Left lung (tissue), 10 donors: ENCODE measurements around the gene PIK3R4. TPM values are rescaled to one million over a fixed set of nuclear protein-coding genes. Genes with fewer than 3 reads are reported as not detected.

Source experiments
- ATAC-seq: fragments of 200-7000 bp; cut with Tn5 transposase; one replicate; pipeline ENCODE4 v1.9.1; 2020; ENCODE audit warnings: moderate library complexity
- DNase-seq, 4 donors: peaks; one replicate each; pipeline ENCODE4 v3.0.0-alpha.2; 2013 to 2020
- H3K27ac ChIP-seq, 2 donors: fragments of 200-600 bp; sonication (generic) in 1 of 2; one replicate each; pipeline versions ENCODE4 v1.5.0 to v1.8.0; 2020 to 2021
- H3K27me3 ChIP-seq, 2 donors: fragments of 200-600 bp; sonication (generic) in 1 of 2; one replicate each; pipeline versions ENCODE4 v1.5.0 to v1.8.0; 2020 to 2021
- H3K36me3 ChIP-seq, 2 donors: fragments of 200-600 bp; sonication (generic) in 1 of 2; one replicate each; pipeline versions ENCODE4 v1.5.0 to v1.8.0; 2020 to 2021
- H3K4me1 ChIP-seq, 2 donors: fragments of 200-600 bp; one replicate each; pipeline ENCODE4 v1.8.0; 2021
- H3K4me3 ChIP-seq, 2 donors: fragments of 200-600 bp; sonication (generic) in 1 of 2; one replicate each; pipeline versions ENCODE4 v1.5.0 to v1.8.0; 2020 to 2021; ENCODE audit warnings: mild to moderate bottlenecking in 1 of 2
- H3K9me3 ChIP-seq, 2 donors: fragments of 200-600 bp; sonication (generic) in 1 of 2; one replicate each; pipeline versions ENCODE4 v1.5.0 to v1.8.0; 2020 to 2021
- intact Hi-C, 2 donors: fragments of 100-400 bp; cut with DNase I; formaldehyde crosslinking; loops; one replicate each; pipeline versions ENCODE4 v1.11.2 to v1.14.2; 2022
- polyA plus RNA-seq, 6 donors: library from polyadenylated mRNA; unstranded; fragments of 120-200 nt; gene quantifications; one replicate each; pipeline ENCODE4 v1.2.1, GENCODE V29; 2013; ENCODE audit not compliant: insufficient read length in 6 of 6
- total RNA-seq, 2 donors: library from RNA; stranded (reverse); fragmentation: NEBNext Ultra II Directional; extraction: Animal tissue kit (Norgen Biotek cat#: 25700); gene quantifications; one replicate each; pipeline ENCODE4 v1.2.1, GENCODE V29; 2021
- TF ChIP-seq, protein P1 (sequence below), 2 donors: fragments of 200-600 bp; sonication (generic) in 1 of 2; IDR thresholded peaks; one replicate each; pipeline versions ENCODE4 v1.5.0 to v1.8.0; 2021; ENCODE audit warnings: antibody characterized with exemption in 2 of 2
- donor health status: DM: no; HTN: yes; CAD: no.
- donor health status: DM: no; HTN: no; CAD: no.

Gene PIK3R4
- total and polyA plus RNA-seq, 8 donors = 24.8 to 58.3 (median 46.0) TPM

DNA sequence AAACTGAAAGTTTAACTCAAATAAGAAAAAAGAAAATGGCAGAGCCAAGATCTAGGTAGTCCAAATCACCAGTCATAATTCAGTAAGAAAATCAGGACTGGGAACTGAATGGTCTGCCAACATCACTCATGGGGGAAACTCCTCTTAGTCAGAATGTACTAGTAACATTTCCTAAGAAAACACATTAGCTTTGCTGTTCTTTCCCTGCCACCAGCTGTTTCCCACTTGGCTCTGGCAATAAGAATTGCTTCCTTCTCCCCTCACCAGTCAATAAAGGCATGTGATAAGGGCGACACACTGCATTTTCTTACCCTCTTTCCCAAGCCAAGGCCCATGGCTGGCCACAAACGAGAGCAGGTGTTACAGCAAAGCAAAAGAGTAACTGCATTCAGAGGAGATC is 46.1 kb downstream of the PIK3R4 start:
- H3K36me3 ChIP-seq = peaks cover 0 to 50% of the 10 kb centered on the region in 2 donors
- peak in 1 of 4 donors; percentile 11 for DNase-seq
- intact Hi-C loops = no loop called here
- no peaks in the 10 kb centered on the region for H3K27me3 ChIP-seq
- H3K27ac ChIP-seq = no peak overlapping the region
- H3K4me1 ChIP-seq = no peaks in the 10 kb centered on the region
- TF ChIP-seq, protein P1, sequence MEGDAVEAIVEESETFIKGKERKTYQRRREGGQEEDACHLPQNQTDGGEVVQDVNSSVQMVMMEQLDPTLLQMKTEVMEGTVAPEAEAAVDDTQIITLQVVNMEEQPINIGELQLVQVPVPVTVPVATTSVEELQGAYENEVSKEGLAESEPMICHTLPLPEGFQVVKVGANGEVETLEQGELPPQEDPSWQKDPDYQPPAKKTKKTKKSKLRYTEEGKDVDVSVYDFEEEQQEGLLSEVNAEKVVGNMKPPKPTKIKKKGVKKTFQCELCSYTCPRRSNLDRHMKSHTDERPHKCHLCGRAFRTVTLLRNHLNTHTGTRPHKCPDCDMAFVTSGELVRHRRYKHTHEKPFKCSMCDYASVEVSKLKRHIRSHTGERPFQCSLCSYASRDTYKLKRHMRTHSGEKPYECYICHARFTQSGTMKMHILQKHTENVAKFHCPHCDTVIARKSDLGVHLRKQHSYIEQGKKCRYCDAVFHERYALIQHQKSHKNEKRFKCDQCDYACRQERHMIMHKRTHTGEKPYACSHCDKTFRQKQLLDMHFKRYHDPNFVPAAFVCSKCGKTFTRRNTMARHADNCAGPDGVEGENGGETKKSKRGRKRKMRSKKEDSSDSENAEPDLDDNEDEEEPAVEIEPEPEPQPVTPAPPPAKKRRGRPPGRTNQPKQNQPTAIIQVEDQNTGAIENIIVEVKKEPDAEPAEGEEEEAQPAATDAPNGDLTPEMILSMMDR (IDR thresholded peaks at IDR 0.05) = no peak
- no peak overlapping the region for H3K4me3 ChIP-seq
- peak; percentile 24 for ATAC-seq
- H3K9me3 ChIP-seq = no peaks in the 10 kb centered on the region

DNA sequence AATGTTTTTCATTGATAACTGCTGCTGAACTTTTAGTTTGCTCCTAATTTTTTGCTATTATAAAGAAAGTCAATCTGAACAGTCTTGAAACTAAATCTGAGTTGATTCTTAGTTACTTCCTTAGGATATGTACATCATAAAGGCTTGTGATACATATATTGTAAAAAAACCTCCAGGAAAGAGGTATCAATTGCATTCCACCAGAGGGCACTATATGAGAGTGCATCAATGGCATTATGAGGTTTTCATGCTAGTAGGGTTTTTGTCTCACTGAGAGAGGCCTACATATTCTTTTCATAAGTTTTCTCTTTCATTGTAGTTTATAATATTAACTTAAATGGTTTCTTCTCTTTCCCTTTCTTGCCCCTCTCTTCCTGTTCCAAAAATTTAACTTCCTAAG is 46.9 kb downstream of the PIK3R4 start:
- Histone ChIP-seq H3K4me1 (no peaks in the 10 kb centered on the region), H3K9me3 (no peaks in the 10 kb centered on the region), H3K27me3 (no peaks in the 10 kb centered on the region), H3K27ac (no peak overlapping the region), H3K4me3 (no peak overlapping the region), H3K36me3 (peaks cover 0 to 42% of the 10 kb centered on the region in 2 donors)
- DNase-seq = no peak
- TF ChIP-seq, protein P1 (IDR thresholded peaks at IDR 0.05) = peak in 1 of 2 donors; percentile 16
- peak; percentile 63 for ATAC-seq
- intact Hi-C loops = no loop called here

DNA sequence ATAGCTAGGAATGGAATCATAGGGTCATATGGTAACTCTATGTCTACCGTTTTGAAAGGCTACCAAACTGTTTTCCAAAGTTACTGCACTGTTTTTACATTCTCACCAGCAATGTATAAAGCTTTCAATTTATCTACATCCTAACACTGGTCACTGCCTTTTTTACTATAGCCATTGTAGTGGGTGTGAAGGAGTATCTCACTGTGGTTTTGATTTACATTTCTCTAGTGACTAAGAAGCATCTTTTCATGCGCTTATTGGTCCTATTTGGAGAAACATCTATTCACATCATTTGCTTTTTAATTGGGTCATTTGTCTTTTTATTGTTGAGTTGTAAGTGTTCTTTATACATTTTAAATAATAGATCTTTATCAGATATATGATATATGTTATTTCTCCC is 53.3 kb downstream of the PIK3R4 start:
- TF ChIP-seq, protein P1 (IDR thresholded peaks at IDR 0.05) = no peak
- Histone ChIP-seq H3K36me3 (peaks cover 0 to 18% of the 10 kb centered on the region in 2 donors), H3K27ac (no peak overlapping the region), H3K4me3 (no peak overlapping the region), H3K9me3 (no peaks in the 10 kb centered on the region), H3K4me1 (no peaks in the 10 kb centered on the region), H3K27me3 (no peaks in the 10 kb centered on the region)
- intact Hi-C loops = no loop called here
- no peak for ATAC-seq
- no peak for DNase-seq

DNA sequence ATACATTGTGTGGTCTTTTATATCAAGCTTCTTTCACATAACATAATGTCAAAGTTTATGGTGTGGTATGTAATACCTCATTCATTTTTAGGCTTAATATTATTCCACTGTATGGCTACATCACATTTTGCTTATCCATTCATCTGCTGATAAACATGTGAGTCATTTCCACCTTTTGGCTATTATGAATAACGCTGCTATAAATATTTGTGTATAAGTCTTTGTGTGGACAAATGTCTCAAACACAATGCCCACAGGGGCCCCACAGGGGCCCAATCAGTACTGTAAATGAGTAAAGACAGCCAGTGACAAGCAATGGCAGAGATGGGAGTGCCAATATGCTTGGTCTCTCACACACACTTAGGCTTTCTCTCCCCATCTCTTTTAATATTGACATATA is 54.2 kb downstream of the PIK3R4 start:
- TF ChIP-seq, protein P1 (IDR thresholded peaks at IDR 0.05) = no peak
- peaks cover 0 to 18% of the 10 kb centered on the region in 2 donors for H3K36me3 ChIP-seq
- H3K4me3 ChIP-seq = no peak overlapping the region
- DNase-seq (no peak), ATAC-seq (no peak)
- H3K4me1 ChIP-seq = no peaks in the 10 kb centered on the region
- H3K9me3 ChIP-seq = no peaks in the 10 kb centered on the region
- intact Hi-C loops = no loop called here
- H3K27ac ChIP-seq = no peak overlapping the region
- no peaks in the 10 kb centered on the region for H3K27me3 ChIP-seq

DNA sequence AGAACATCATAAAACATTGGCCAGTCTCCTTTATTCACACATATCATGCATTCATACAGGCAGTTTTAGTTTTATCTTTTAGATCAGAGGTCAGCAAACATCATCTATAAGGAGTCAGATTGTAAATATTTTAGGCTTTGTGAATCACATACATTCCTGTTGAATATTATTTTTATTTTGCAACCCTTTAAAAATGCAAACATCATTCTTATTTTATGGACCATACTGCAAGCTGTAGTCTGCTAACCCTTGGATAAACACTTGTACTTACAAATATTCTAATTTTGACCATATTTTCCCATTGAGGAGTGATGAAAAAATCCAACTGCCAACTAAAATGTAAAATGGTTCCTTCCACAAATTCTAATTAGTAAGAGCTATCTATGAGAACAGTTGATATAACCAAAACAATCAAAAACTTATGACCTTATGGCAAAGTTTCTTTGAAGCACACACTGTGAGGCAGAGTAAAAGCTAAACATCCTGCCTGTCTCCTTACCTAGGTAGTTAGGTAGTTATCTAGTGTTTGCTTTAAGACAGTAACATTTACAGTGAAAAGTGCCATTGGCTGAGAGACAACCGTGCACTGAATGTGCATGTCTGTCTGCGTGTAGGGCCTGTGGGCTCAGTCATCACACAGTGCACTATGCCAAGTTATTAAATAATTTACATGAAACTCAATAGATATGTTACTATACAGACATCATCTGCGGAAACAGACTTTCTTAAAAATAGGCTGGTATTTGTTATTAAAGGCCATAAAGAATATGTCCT is 57.7 kb downstream of the PIK3R4 start:
- Histone ChIP-seq H3K27ac (no peak overlapping the region), H3K4me3 (no peak overlapping the region), H3K9me3 (no peaks in the 10 kb centered on the region), H3K36me3 (peaks cover 0 to 37% of the 10 kb centered on the region in 2 donors), H3K4me1 (no peaks in the 10 kb centered on the region), H3K27me3 (no peaks in the 10 kb centered on the region)
- ATAC-seq (no peak), DNase-seq (no peak)
- intact Hi-C loops = no loop called here
- TF ChIP-seq, protein P1 (IDR thresholded peaks at IDR 0.05) = no peak
